AG10803 (cell line): ENCODE results near the gene NOTO.
A peak's percentile ranks its signal among the peaks of the same experiment; 100 is the strongest.

Experiments used
- DNase-seq: peaks from one replicate; pipeline ENCODE4 v3.0.0; 2010; ENCODE audit warnings: low read depth
- H3K4me3 ChIP-seq: 2 replicates; pipeline ENCODE4 v1.5.1; 2011; ENCODE audit warnings: mild to moderate bottlenecking, low read length, control low read depth
- CTCF ChIP-seq: conservative IDR thresholded peaks from 2 replicates; pipeline ENCODE4 v1.5.1; 2011; ENCODE audit warnings: mild to moderate bottlenecking, low read length, control low read depth, inconsistent platforms

Gene NOTO

GRCh38 chr2:73215254-73215653, 12.9 kb downstream of the NOTO start:
- no peak for DNase-seq
- no peak for TF ChIP-seq CTCF
- peak overlapping the region; percentile 82 for H3K4me3 ChIP-seq

- TF ChIP-seq CTCF, result no peak
- no peak for DNase-seq
- no peak overlapping the region for H3K4me3 ChIP-seq
Measured at GRCh38 chr2:73217160-73217559, 14.8 kb downstream of the NOTO start.

- DNase-seq, result no peak
- H3K4me3 ChIP-seq, result no peak overlapping the region
- TF ChIP-seq CTCF, result no peak
Measured at GRCh38 chr2:73217826-73218225, 15.5 kb downstream of the NOTO start.

GRCh38 chr2:73218298-73218697, 15.9 kb downstream of the NOTO start:
- no peak for TF ChIP-seq CTCF
- DNase-seq, result peak; percentile 32
- H3K4me3 ChIP-seq, result no peak overlapping the region

GRCh38 chr2:73223821-73224220, 21.4 kb downstream of the NOTO start:
- H3K4me3 ChIP-seq, result no peak overlapping the region
- no peak for TF ChIP-seq CTCF
- DNase-seq, result no peak

GRCh38 chr2:73225513-73226360, 23.4 kb downstream of the NOTO start:
- no peak for TF ChIP-seq CTCF
- DNase-seq, result no peak
- no peak overlapping the region for H3K4me3 ChIP-seq

- no peak overlapping the region for H3K4me3 ChIP-seq
- no peak for DNase-seq
- no peak for TF ChIP-seq CTCF
Measured at GRCh38 chr2:73227086-73227485, 24.7 kb downstream of the NOTO start.
